ENCODE data around the gene GLI3. TPM values are rescaled to one million over a fixed set of nuclear protein-coding genes. Genes with fewer than 3 reads are reported as not detected.

The GLI3 gene
- total RNA-seq, 4 donors from 2014 or later, result 23.1 to 41.3 (median 24.6) TPM

DNA sequence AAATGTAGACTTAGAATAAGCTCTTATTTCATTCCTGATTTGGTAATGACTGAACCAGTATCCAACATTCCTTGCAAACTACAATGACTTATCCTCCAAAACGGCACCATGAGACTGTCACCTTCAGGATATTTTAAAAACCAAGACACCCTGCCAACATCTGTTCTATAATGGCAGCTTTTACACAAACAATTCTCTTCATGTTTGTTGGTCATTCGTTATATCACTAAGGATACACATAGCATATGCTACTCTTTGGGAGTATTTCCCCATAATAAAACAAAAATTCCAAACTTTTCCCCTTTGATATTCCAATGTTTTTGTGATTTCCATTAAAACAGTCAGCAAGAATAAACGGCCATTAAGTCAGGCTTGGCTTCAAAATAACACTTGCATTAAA is 215.4 kb downstream of the GLI3 start:
- 66% methylated on average over 3 of the region's 3 CpGs for WGBS

DNA sequence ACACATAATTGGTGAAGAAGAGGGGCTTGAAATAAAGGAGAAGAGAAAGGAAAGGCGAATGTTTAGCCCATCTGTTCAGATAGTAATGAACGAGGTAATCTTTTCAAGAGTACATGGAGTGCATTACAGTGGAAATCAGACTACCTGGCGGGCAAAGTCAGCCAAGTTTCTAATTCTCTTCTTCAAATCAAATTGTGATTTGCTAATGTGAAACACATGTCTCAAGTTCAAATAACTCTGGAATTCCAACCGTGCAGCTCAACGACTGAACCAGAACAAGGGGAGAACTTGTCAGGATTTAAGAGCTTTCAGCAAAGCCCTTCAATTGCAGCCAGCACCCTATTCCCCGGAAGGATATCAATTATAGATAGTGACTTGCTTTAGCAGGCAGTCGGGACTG is 216.9 kb downstream of the GLI3 start:
- Histone ChIP-seq H3K27ac (no peak overlapping the region), H3K4me3 (no peak overlapping the region), H3K36me3 (peaks cover 29% of the 10 kb centered on the region), H3K4me1 (peaks cover 5% of the 10 kb centered on the region), H3K27me3 (no peaks in the 10 kb centered on the region), H3K9me3 (no peaks in the 10 kb centered on the region)
- TF ChIP-seq POLR2AphosphoS5 (IDR thresholded peaks at IDR 0.05), result no peak
- TF ChIP-seq EP300 (IDR thresholded peaks at IDR 0.05), result no peak
- no peak for TF ChIP-seq POLR2A (IDR thresholded peaks at IDR 0.05)
- TF ChIP-seq, protein P1, sequence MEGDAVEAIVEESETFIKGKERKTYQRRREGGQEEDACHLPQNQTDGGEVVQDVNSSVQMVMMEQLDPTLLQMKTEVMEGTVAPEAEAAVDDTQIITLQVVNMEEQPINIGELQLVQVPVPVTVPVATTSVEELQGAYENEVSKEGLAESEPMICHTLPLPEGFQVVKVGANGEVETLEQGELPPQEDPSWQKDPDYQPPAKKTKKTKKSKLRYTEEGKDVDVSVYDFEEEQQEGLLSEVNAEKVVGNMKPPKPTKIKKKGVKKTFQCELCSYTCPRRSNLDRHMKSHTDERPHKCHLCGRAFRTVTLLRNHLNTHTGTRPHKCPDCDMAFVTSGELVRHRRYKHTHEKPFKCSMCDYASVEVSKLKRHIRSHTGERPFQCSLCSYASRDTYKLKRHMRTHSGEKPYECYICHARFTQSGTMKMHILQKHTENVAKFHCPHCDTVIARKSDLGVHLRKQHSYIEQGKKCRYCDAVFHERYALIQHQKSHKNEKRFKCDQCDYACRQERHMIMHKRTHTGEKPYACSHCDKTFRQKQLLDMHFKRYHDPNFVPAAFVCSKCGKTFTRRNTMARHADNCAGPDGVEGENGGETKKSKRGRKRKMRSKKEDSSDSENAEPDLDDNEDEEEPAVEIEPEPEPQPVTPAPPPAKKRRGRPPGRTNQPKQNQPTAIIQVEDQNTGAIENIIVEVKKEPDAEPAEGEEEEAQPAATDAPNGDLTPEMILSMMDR (IDR thresholded peaks at IDR 0.05), result no peak
- WGBS, result 72% methylated on average over 7 of the region's 7 CpGs
- no peak for DNase-seq (ENCODE audit: low spot score in 2 of 2)

More for the DNA sequence above, 215.4 kb downstream of the GLI3 start:
- no peak for DNase-seq (ENCODE audit: low spot score in 2 of 2)
- no peak overlapping the region for H3K4me3 ChIP-seq
- H3K9me3 ChIP-seq, result no peaks in the 10 kb centered on the region
- H3K27ac ChIP-seq, result no peak overlapping the region
- H3K36me3 ChIP-seq, result peaks cover 44% of the 10 kb centered on the region
- no peak for TF ChIP-seq POLR2AphosphoS5 (IDR thresholded peaks at IDR 0.05)
- TF ChIP-seq EP300 (IDR thresholded peaks at IDR 0.05), result no peak
- no peak for TF ChIP-seq POLR2A (IDR thresholded peaks at IDR 0.05)
- TF ChIP-seq, protein P1 (IDR thresholded peaks at IDR 0.05), result no peak
- no peaks in the 10 kb centered on the region for H3K4me1 ChIP-seq
- H3K27me3 ChIP-seq, result no peaks in the 10 kb centered on the region

DNA sequence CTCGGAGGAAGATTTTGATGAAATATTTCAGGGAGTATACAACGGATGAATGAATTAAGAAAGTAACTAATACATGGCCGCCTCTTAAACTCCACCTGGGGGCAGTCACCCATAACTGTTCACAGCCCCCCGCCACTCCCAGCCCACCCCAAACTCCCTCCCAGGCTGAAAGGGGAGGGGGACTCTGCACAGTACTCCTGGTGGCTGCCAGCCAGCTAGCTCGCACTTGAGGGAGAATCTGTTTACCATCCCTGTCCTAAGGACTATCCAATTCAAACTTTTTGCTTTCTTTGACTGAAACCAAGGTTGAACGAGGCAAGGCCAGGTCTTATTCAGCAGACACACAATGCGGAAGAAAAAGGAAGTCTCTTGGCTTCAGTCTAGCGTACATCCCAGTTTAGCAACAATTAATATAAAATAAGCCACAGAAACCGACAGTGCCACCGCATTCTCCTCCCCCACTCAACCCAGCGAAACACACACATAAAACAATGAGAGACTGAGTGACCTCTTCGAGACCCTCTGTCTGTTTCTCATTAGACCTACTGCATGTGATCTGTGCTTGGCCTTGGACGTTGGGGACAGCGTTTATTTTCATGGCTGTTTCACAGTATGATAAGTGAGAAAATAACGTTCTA is 219.5 kb downstream of the GLI3 start:
- TF ChIP-seq POLR2A (IDR thresholded peaks at IDR 0.05) (no peak), POLR2AphosphoS5 (IDR thresholded peaks at IDR 0.05) (no peak), EP300 (IDR thresholded peaks at IDR 0.05) (no peak)
- TF ChIP-seq, protein P1 (IDR thresholded peaks at IDR 0.05), result no peak
- Histone ChIP-seq H3K27ac (no peak overlapping the region), H3K36me3 (peaks cover 18% of the 10 kb centered on the region), H3K9me3 (peaks cover 6% of the 10 kb centered on the region), H3K4me3 (no peak overlapping the region), H3K4me1 (peaks cover 5% of the 10 kb centered on the region), H3K27me3 (no peaks in the 10 kb centered on the region)
- no peak for DNase-seq (ENCODE audit: low spot score in 2 of 2)
- 73% methylated on average over 15 of the region's 15 CpGs for WGBS

GRCh38 chr7:42016517-42016916 is 220.5 kb downstream of the GLI3 start:
- Histone ChIP-seq H3K27me3 (no peaks in the 10 kb centered on the region), H3K4me1 (peaks cover 5% of the 10 kb centered on the region), H3K4me3 (no peak overlapping the region), H3K36me3 (peaks cover 18% of the 10 kb centered on the region), H3K27ac (no peak overlapping the region), H3K9me3 (peaks cover 6% of the 10 kb centered on the region)
- TF ChIP-seq POLR2AphosphoS5 (IDR thresholded peaks at IDR 0.05), result no peak
- TF ChIP-seq, protein P1 (IDR thresholded peaks at IDR 0.05), result no peak
- TF ChIP-seq POLR2A (IDR thresholded peaks at IDR 0.05), result no peak
- TF ChIP-seq EP300 (IDR thresholded peaks at IDR 0.05), result no peak
- DNase-seq (ENCODE audit: low spot score in 2 of 2), result no peak
- WGBS, result 98% methylated on average over 3 of the region's 3 CpGs

GRCh38 chr7:42014625-42015618 is 222.1 kb downstream of the GLI3 start:
- Histone ChIP-seq H3K36me3 (peaks cover 22% of the 10 kb centered on the region), H3K4me1 (peaks cover 5% of the 10 kb centered on the region), H3K27ac (no peak overlapping the region), H3K4me3 (no peak overlapping the region), H3K9me3 (peaks cover 6% of the 10 kb centered on the region), H3K27me3 (no peaks in the 10 kb centered on the region)
- no peak for DNase-seq (ENCODE audit: low spot score in 2 of 2)
- 59% methylated on average over 9 of the region's 9 CpGs for WGBS
- TF ChIP-seq POLR2AphosphoS5 (IDR thresholded peaks at IDR 0.05) (no peak), POLR2A (IDR thresholded peaks at IDR 0.05) (no peak), EP300 (IDR thresholded peaks at IDR 0.05) (no peak)
- TF ChIP-seq, protein P1 (IDR thresholded peaks at IDR 0.05), result peak; percentile 30 to 46

Data from suprapubic skin (tissue), 4 donors.